Thyroid gland (tissue), 4 donors: ENCODE measurements around the gene GNB2. TPM values are rescaled to one million over a fixed set of nuclear protein-coding genes. Genes with fewer than 3 reads are reported as not detected.

Experiments
- DNase-seq, 2 donors: peaks; one replicate each; pipeline ENCODE4 v3.0.0-alpha.2; 2019
- H3K27ac ChIP-seq, 3 donors: fragments of 200-600 bp; sonication (generic); 1 replicate in 2 of 3; 2 replicates in 1 of 3; pipeline ENCODE4 v1.5.1; 2016 to 2019; ENCODE audit warnings: mild to moderate bottlenecking in 1 of 3, moderate library complexity in 1 of 3
- H3K27me3 ChIP-seq: fragments of 200-600 bp; sonication (generic); one replicate; pipeline ENCODE4 v1.5.1; 2019
- H3K36me3 ChIP-seq, 2 donors: fragments of 200-600 bp; sonication (generic); one replicate each; pipeline ENCODE4 v1.5.1; 2016 to 2019
- H3K4me1 ChIP-seq, 2 donors: fragments of 200-600 bp; sonication (generic); one replicate each; pipeline ENCODE4 v1.5.1; 2017 to 2019
- H3K4me3 ChIP-seq, 3 donors: fragments of 200-600 bp; sonication (generic); replicated peaks in 1 of 3; 1 replicate in 2 of 3; 2 replicates in 1 of 3; pipeline ENCODE4 v1.5.1; 2016; ENCODE audit warnings: mild to moderate bottlenecking in 1 of 3
- H3K9me3 ChIP-seq: fragments of 200-600 bp; sonication (generic); one replicate; pipeline ENCODE4 v1.5.1; 2017
- POLR2A ChIP-seq, 2 donors: fragments of 450-650 bp; IDR thresholded peaks; one replicate each; pipeline ENCODE4 v1.6.1; 2017; ENCODE audit warnings: antibody characterized with exemption in 2 of 2, mild to moderate bottlenecking in 2 of 2, moderate library complexity in 1 of 2
- WGBS, 2 donors: methylation state at CpG; one replicate each; pipeline ENCODE4 v1.1.5; 2017; 5-methylcytosine and 5-hydroxymethylcytosine counted together
- intact Hi-C: fragments of 100-400 bp; cut with DNase I; formaldehyde crosslinking; loops from one replicate; pipeline ENCODE4 v1.15.1; 2023
- total RNA-seq, 4 donors: library from RNA; depleted of rRNA; stranded (reverse); fragments of >200 nt; gene quantifications; one replicate each; pipeline ENCODE4 v1.2.3, GENCODE V29; 2016
- TF ChIP-seq, protein P1 (sequence below), 6 experiments: fragments of 200-600 bp in 3 of 6; fragments of 450-650 bp in 3 of 6; sonication (generic) in 3 of 6; IDR thresholded peaks; one replicate each; pipeline ENCODE4 v1.5.1; 2016 to 2019; ENCODE audit warnings: antibody characterized with exemption in 6 of 6, mild to moderate bottlenecking in 2 of 6, inconsistent platforms in 1 of 6, moderate library complexity in 1 of 6

Gene GNB2
- total RNA-seq, 4 donors from 2014 or later = 168 to 221 (median 186) TPM

DNA sequence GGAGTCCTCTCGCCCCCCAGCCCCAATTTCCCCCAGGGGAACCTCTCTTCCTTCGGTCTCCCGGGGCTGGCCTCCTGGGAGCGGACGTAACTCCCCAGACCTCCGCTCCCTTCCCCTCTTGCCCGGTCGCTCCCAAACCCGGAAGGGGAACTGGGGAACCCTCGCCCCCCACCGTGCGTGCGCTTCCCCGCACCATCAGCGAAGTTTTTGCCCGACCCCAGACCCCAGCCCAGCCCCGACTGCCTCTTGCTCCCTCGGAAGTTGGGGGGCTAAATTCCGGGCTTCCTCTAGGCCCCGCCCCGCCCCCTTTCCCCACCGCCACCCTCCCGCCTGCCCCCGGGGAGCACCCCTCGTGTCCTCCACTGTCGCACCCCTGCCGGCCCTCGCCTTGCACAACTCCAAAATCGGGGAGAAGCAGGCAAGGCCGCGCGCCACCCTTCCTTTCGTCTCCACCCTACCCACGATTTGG lies 436 bp downstream of the GNB2 start:
- peak; percentile 40 to 43 for DNase-seq
- Histone ChIP-seq H3K36me3 (peaks cover 24 to 25% of the 10 kb centered on the region in 2 donors), H3K27me3 (no peaks in the 10 kb centered on the region), H3K4me1 (peaks cover 8 to 11% of the 10 kb centered on the region in 2 donors), H3K27ac (peak overlapping the region; percentile 91 to 95 (median 95)), H3K9me3 (no peaks in the 10 kb centered on the region), H3K4me3 (peak overlapping the region; percentile 27 to 93 (median 66))
- intact Hi-C loops = no loop called here
- WGBS, 2 donors = 0 to 2% methylated on average over 9 to 25 of the region's 34 CpGs
- TF ChIP-seq, protein P1, sequence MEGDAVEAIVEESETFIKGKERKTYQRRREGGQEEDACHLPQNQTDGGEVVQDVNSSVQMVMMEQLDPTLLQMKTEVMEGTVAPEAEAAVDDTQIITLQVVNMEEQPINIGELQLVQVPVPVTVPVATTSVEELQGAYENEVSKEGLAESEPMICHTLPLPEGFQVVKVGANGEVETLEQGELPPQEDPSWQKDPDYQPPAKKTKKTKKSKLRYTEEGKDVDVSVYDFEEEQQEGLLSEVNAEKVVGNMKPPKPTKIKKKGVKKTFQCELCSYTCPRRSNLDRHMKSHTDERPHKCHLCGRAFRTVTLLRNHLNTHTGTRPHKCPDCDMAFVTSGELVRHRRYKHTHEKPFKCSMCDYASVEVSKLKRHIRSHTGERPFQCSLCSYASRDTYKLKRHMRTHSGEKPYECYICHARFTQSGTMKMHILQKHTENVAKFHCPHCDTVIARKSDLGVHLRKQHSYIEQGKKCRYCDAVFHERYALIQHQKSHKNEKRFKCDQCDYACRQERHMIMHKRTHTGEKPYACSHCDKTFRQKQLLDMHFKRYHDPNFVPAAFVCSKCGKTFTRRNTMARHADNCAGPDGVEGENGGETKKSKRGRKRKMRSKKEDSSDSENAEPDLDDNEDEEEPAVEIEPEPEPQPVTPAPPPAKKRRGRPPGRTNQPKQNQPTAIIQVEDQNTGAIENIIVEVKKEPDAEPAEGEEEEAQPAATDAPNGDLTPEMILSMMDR (IDR thresholded peaks at IDR 0.05) = no peak
- no peak for TF ChIP-seq POLR2A (IDR thresholded peaks at IDR 0.05)

GRCh38 chr7:100674411-100675104 lies 1.0 kb downstream of the GNB2 start:
- H3K27me3 ChIP-seq = no peaks in the 10 kb centered on the region
- 0% methylated on average over 24 to 32 of the region's 43 CpGs for WGBS, 2 donors
- no peak for TF ChIP-seq POLR2A (IDR thresholded peaks at IDR 0.05)
- TF ChIP-seq, protein P1 (IDR thresholded peaks at IDR 0.05) = no peak
- peak; percentile 45 for DNase-seq
- H3K4me1 ChIP-seq = peaks cover 8 to 11% of the 10 kb centered on the region in 2 donors
- intact Hi-C loops = no loop called here
- peaks cover 25 to 30% of the 10 kb centered on the region in 2 donors for H3K36me3 ChIP-seq
- peak overlapping the region; percentile 27 to 93 (median 66) for H3K4me3 ChIP-seq
- no peaks in the 10 kb centered on the region for H3K9me3 ChIP-seq
- H3K27ac ChIP-seq = peak overlapping the region; percentile 91 to 95 (median 95)

DNA sequence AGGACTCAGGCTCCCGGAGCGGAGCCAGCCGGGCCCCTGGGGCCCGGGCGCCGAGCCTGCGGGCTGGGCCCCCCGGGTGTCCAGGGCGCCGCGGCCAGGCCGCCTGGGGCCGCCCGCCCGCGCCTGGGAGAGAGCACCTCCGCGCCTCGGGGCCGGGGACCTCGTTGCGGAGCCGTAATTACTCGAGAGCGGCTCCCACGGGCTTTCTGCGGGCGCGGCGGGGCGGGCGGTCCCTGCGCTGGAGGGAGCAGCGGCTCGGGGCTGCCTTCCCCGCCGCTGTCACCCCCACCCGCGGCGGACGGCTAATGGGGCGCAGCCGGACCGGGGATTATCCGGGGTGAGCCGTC lies 1.5 kb downstream of the GNB2 start:
- peaks cover 25 to 32% of the 10 kb centered on the region in 2 donors for H3K36me3 ChIP-seq
- intact Hi-C loops = no loop called here
- H3K27ac ChIP-seq = peak overlapping the region; percentile 28 to 95 (median 91)
- no peaks in the 10 kb centered on the region for H3K9me3 ChIP-seq
- peak overlapping the region; percentile 27 to 93 (median 66) for H3K4me3 ChIP-seq
- DNase-seq = peak in 1 of 2 donors; percentile 34
- TF ChIP-seq, protein P1 (IDR thresholded peaks at IDR 0.05) = no peak
- TF ChIP-seq POLR2A (IDR thresholded peaks at IDR 0.05) = no peak
- no peaks in the 10 kb centered on the region for H3K27me3 ChIP-seq
- WGBS, 2 donors = no CpG with 5 or more reads among the region's 46 CpGs
- peaks cover 8 to 11% of the 10 kb centered on the region in 2 donors for H3K4me1 ChIP-seq

DNA sequence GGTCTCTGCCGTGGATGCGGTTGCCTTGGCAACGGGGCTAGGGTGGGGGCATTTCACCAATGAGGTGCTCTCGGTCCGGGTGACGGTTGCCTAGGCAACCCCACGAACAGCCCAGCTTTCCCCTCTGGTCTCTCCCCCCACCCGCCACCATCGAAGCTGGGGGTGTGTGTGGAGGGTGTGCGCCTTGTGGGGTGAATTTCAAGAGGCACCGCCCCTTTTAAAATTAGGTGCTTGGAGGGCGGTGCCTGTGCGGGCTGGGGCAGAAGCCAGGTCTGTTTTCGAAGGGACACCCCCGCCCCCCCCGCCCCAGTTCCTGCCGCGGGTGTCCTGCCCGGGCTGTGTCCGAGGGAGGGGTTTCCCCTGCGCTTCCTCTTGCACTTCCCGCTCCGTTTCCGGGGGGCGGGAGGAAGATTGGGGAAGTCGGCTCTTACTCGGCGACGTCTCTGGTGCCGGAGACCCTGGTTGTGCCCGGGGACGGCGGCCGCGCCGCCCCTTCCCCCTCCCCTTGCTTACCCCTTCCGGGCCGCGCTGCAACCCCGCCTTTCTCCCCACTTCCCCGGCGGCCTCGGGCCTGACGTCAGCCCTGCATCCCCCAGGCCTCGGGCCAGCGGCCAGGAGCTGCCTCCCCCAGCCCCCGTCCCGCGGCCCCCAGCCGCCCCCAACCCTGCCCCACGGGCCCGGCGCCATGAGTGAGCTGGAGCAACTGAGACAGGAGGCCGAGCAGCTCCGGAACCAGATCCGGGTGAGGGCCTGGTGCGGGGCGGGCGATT lies 2.2 kb downstream of the GNB2 start:
- TF ChIP-seq, protein P1 (IDR thresholded peaks at IDR 0.05) = no peak
- TF ChIP-seq POLR2A (IDR thresholded peaks at IDR 0.05) = peak in 1 of 2 donors; percentile 21
- Histone ChIP-seq H3K27me3 (no peaks in the 10 kb centered on the region), H3K27ac (peak overlapping the region; percentile 28 to 95 (median 91)), H3K4me3 (peak overlapping the region; percentile 27 to 93 (median 66)), H3K4me1 (peaks cover 8 to 11% of the 10 kb centered on the region in 2 donors), H3K9me3 (no peaks in the 10 kb centered on the region), H3K36me3 (peaks cover 25 to 32% of the 10 kb centered on the region in 2 donors)
- intact Hi-C loops = no loop called here
- DNase-seq = peak; percentile 68 to 75
- WGBS, 2 donors = 0 to 2% methylated on average over 9 to 15 of the region's 59 CpGs
